Skin of body (tissue), 2 donors: Measurements from ENCODE around the gene HIGD1C. TPM values are rescaled to one million over a fixed set of nuclear protein-coding genes. Genes with fewer than 3 reads are reported as not detected.

Source experiments
- DNase-seq: peaks from one replicate; lab custom pipeline; 2025; lab: John Stamatoyannopoulos, UW
- total RNA-seq: library from RNA; depleted of rRNA; stranded (reverse); fragments of >200 nt; gene quantifications from one replicate; pipeline ENCODE4 v1.2.3, GENCODE V29; 2014

HIGD1C gene
- total RNA-seq, 1 donor from 2014 or later, result not detected

DNA sequence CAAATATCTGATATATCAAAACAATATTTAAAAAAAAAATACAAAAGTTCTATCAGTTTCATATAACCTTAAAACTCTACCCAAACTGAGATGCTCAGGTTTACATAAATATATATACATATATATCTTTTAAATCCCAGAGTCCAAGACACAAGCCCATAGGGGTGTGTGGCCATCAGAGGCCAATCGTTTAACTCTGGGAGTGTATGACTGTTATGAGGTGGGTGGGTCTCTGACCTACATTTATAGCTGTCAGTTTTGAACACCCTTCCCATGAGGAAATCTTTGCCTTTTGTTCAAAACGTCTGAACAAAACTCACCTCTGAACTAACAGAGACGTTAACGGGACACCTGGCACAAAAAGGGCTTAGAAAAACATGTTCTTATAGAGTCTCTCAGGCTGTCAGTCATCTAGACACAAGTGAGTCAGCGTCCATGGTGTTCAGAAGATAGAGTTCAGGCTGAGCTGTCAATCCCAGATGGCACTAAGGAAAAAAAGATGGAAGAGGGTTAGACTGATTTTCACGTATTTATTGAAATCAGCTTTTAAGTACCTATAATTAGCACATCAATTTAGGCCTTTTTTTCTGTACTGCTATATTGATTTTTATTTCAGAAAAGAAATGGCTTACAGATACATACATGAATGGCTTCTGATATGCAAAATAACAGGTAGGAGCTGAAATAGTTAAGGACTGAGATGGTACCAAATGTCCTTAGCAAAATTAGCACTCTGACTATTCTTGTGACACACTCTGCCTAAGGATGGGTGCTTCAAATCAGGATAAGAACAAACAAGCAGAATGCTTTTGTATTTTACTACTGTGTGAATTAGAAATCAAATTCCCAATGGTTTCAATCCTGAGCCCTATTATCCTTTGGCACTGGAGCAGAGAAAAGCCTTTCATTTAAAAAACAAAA is 29.2 kb downstream of the HIGD1C start:
- no peak for DNase-seq

DNA sequence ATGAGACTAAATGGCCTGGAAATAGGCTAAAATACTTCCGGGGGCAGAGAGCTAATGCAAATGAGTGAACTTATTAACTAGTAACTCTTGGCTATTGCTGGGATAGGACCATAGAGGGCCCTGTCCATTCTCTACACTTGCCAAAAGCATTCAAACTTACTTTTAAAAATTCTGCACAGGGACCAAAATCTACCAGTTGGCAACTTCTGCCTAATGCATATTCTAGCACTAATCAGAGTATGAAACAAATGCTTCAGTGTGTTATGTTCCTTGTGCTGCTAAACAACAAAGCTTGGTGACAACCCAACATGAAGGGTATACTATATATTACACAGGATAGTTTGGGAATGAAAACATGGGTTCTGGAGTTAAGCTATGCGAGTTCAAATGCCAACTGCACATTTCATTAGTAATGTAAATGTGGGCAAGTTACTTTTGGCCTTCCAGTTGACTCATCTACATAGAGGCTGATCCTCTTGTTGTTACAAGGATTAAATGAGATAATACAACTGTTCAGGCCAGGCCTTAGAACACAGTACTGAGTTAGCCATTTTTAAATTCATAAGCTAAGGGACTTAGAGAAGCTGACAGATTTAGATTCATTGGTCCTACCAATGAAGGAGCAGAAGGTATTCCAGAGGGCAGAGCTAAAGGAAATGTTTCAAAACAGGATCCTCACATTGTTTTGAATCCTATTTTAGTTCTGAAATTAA is 32.4 kb downstream of the HIGD1C start:
- DNase-seq, result no peak

DNA sequence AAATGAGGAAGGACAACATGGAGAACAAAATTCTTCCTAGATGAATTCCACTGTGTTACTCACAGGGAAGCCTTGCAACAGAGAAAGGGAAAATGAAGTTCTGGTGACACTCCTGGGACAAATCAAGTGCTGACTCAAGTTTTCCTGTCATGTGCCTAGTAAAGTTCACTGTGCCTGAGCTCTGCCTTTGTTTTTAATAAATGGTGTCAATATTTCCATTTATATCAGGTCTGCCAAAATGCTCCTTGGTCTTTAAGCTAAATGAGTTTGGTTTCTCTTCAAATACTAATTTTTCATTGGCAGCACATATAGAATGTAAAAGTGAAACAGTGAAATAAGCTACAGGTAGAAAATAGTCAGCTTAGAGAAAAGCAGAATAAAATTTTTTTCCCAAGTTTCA is 33.0 kb downstream of the HIGD1C start:
- DNase-seq, result peak; percentile 79

DNA sequence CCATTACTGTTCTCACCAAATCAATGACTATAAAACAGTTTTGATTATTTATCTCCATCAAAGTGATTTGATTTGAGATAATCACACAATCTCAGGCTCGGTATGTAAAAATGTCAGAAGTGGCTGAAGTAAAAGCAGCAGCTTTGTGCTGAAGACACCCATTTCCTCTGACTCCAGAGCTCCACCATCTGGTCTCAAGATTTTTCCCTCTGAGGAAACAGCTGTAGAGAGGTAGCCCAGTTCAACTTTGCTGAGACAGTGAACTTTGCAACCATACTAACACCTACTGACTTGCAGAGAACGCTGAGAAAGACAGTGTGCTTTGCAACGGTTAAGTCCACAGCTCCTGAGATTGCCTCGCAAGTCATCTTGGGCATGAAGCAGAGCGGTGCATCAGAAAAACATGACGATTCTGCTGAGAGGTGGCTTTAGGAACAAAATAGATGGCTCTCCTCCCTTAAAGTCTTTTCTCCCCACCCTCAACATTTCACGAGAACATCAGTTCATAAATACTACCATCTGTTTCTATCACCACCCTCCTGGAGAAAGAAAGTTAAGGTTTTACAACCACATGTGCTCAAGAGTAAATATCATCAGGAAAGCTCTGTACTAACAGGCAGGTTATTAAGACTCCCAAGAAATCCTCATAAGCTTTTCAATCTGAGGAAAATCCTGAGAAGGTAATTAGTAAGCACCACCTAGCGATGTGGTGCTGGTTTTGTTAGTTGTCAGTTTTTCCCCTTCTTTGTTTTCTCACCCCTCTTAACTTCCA is 34.8 kb downstream of the HIGD1C start:
- DNase-seq, result peak; percentile 65

DNA sequence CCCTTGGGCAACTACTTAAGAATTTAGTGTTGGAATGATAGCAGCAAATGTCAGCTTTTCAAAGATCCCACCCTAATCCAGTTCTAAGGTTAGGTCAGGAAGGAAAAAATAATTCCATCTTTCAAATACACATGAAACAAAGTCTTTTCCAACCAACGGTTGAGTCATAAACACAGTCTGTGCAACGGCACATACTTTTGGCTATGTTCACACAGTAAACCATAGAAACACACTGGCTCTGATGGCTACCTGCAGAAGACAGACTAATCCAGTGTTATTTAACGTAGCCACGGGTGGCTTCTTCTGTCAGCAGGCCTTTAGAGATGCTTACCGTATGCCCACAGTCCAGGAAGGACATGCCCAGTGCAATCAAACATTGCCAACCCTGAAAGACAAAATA is 35.7 kb downstream of the HIGD1C start:
- no peak for DNase-seq

DNA sequence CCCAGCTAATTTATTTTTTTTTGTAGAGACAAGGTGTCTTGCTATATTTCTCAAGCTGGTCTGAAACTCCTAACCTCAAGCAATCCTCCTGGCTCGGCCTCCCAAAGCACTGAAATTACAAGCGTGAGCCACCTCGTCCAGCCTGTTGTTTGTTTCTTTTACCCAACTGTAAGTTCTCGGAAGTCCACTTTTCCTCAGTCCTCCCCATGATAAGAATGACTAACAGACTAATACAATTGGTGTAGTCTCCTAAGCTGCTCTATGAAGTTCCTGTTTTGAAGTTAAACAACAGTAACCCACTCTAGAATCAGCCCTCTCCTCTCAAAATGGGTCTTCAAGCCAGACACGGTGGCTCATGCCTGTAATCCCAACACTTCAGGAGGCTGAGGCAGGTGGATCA is 36.5 kb downstream of the HIGD1C start:
- no peak for DNase-seq

DNA sequence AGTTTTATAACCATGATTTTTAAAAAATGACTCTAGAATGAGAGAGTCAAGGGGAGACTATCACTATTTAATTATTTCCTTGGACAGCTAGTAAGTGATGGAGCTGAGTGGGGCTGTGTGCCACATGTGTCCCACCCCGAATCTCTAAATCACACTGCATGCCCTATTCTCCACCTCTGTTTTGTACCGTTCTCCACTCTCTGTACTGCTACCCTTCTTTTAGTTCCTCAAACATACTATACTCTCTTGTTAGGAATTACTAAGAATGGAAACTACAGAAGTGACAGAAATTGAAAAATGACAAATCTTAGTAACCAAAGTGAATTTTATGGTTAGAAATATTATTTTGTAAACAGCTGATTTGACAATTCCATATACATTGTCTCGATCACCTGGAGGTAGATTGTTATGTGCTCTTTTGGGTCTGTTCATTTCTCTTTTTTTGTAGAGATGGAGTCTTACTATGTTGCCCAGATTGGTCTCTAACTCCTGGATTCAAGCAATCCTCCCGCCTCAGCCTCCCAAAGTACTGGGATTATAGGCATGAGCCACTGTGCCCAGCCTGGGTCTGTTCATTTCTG is 37.9 kb downstream of the HIGD1C start:
- no peak for DNase-seq

DNA sequence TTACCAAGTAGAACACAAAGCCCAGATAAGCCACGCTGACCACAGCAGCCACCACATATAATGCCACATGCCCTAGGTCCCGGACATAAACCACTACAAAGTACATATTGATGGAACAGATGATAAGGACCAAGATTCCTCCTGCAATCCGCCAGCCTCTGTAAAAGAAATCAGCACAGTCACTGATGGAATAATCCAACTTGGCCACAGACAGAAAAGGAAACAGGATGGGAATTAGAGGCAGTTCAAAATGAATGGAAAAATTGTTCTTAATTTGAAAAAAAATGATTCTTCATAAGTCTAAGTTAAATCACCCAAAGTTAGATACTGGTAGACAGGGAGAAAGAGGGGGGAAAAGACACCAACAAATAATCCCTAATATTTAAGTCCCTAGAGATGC is 38.4 kb downstream of the HIGD1C start:
- DNase-seq, result no peak

DNA sequence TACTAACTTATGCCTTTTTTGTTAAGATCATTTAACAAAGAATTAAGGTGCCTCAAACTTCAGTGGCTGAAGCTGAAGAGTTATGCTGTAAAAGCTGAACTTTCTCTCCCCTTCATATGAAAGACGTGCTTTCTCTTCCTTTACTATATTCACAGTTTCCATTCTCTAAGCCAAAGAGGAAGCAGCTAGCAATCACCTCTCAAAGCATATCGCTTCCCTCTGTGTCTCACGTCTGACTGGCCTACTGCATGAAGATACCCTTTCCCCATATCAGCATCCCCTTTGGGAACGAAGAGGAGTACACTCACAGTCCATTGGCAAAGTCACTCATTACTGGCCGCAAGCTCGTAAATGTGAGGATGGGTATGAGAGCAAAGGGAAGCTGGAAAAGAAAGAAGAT is 38.9 kb downstream of the HIGD1C start:
- no peak for DNase-seq

DNA sequence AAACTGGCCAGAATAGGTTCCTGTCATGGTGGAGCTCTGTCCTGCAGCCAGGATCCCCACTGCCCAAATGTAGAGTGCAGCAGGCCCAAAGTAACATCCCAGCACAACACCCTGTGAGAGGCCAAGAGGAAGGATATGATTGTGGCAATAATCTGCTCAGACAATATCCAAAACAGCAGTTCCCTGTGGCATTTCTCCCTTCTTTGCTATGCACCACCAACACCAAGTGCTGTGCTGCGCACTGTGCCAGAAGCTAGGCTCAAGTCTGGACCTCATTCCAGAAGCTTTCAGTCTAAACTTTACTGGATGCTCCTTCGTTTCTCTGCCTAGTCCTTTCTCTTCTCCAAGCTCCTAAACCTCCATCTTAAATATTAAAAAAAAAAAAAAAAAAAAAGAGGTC is 40.5 kb downstream of the HIGD1C start:
- no peak for DNase-seq

DNA sequence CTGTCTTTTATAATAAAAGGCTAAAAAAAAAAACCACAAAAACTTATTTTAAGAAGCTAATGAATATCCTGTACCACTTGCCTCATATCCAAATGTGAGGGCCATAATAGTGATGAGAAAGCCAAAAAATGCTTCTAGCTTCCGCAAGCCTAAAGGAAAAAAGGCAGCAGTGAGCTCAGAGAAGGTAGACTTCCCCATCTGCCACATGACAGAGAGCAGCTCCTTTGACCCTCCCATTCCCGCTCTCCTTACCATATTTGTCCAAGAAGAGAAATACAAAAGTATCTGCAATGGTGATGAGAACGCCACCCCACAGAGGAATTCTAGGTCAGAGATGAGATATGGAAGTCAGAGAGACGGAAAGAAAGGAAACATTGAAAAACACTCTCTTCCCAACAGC is 46.7 kb downstream of the HIGD1C start:
- DNase-seq, result no peak

DNA sequence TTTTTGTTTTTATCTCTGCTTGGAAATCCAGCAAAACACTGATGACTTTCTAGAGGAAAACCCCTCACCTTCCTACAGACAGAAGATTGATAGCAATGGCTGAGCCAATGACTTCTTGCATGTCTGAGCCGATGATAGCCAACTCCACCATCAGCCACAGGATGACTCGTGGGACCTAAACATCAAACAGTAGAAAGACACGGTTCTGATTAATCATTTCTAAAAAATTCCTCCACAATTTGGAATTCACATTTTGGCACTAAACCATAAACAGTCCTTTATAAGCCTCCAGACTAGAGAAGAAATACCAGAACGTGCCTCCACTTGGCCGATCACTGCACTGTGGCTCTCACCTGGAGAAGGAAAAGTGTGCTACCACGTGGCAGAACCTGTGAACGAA is 47.9 kb downstream of the HIGD1C start:
- DNase-seq, result no peak

DNA sequence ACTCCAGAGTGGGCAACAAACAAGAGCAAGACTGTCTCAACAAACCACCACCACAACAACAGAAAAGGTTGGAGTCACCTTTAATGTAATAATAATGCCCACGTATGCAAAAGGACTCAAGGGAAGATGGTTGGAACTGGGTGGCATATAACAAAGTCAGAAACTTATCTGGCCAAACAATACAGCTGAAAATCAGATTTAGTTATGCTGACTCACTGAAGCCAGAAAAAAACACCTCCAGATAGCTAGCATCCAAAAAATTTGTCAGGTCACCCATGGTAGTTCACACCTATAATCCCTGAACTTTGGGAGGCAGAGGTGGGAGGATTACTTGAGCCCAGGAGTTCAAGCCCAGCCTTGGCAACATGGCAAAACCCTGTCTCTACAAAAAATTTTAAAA is 49.5 kb downstream of the HIGD1C start:
- DNase-seq, result no peak

DNA sequence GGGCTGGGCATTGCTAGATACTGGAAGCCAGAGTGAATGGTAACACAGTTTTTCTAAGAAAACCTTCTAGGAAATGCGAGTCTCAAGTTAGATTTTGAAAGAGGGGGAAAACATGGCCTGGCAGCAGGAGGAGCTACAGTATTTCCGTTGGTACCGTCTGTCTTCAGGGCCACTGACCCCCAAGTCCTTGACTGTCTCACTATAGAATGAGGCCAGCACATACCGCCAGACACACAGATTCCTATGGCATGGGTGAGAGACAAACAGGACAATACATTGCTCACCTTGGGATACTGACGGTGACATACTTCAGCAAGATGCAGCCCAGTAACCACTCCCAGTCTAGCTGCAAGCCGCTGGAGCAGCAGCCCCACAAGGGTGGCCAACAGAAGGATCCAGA is 52.2 kb downstream of the HIGD1C start:
- DNase-seq, result no peak

DNA sequence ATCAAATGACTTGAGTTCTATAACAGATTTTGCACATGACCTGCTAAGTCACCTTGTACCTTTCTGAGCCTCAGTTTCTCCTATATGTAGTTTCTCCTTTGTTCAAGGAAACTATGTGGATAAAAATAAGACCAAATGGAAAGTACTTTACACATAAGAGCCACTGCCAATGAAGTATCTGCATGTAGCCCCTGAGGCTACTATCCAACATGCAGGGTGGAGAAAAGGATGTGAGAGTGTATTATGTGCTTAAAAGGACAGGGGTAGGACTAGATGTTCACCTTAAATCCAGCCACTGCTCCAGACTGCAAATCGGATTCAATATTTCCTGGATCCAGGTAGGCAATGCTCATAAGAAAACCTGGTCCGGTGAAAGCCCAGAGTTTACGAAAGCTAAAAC is 52.7 kb downstream of the HIGD1C start:
- no peak for DNase-seq

DNA sequence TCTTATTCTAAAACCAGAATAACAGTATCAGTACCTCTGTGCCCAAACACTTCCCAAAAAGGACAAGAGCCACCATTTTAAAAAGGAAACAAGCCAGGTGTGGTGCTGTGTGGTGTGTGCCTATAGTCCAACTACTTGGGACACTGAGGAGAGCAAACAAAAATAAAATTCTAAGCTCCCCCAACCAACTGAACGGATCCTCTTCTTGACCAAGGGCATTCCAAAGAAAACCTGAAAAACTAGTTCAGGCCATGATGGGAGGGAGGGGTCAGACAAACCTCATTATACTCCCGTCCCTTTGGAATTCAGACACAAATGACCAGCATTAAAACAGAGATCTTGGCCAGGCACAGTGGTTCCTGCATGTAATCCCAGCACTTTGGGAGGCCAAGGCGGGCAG is 53.3 kb downstream of the HIGD1C start:
- no peak for DNase-seq

DNA sequence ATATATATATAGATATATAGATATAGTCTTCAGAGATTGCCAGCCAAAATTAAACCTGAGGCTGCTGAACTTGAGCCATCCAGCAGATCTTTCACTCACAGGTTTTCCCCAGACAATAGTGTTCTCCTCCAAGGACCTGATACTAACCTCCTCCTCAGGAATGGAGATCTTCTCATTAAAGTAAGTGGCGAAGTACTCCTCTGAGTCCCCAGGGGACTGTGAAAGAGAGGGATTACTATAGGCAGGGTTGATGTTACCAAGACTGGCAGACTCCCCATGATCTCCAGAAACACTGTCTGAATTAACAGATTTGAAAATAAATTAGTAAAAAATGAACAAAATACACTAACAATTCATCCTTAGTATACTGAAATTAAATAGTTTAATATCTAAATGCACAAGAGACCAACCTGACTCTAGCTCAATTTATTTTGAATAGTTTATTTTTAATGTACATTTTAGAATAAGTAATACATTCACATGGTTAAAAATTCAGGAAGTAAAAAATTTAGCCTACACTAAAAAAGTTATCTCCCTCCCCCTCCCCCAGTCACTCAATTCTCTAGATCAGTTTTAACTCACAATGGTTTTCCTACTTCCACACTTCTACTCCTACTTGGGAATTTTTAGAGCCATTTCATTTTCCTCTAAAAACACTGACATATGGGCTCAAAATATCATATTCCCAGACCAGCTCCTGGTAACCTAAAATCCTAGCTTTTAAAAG is 56.1 kb downstream of the HIGD1C start:
- DNase-seq, result no peak

DNA sequence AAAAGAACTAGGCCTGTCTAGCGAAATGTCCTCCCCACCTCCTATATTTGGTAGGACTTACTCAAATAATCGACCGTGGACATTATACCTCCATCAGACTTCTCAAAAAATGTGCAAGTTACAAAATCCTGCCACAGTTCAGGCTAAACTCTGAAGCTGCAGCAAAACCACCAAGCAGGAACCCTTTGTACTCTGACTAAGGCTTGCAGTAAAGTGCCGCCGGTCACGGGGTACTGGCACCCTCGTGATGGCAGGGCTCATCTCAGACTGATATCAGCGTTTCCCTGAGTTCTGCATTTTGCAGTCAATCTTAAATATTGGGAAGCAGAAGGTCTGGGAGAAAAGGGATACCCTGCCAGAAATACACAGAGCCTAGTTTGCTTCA is 56.7 kb downstream of the HIGD1C start:
- DNase-seq, result no peak

DNA sequence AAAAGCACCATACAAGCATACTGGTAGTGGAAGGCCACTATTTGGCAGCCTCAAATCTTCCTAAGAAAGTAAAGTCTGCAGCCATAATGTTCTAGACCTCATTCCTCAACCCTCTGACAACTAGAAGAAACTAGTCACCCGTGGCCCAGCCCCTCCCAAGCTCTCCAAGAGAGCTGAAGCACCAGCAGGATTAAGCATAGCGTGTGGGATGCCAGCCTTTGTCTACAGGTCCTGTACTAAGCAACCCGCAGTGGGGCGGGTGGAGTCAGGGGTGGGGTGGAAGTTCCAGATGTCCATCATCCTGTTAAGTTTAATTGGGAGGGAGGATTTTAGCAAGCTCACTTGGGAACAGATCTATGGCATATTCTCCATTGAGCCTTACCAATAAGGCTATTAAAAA is 59.6 kb downstream of the HIGD1C start:
- DNase-seq, result no peak

DNA sequence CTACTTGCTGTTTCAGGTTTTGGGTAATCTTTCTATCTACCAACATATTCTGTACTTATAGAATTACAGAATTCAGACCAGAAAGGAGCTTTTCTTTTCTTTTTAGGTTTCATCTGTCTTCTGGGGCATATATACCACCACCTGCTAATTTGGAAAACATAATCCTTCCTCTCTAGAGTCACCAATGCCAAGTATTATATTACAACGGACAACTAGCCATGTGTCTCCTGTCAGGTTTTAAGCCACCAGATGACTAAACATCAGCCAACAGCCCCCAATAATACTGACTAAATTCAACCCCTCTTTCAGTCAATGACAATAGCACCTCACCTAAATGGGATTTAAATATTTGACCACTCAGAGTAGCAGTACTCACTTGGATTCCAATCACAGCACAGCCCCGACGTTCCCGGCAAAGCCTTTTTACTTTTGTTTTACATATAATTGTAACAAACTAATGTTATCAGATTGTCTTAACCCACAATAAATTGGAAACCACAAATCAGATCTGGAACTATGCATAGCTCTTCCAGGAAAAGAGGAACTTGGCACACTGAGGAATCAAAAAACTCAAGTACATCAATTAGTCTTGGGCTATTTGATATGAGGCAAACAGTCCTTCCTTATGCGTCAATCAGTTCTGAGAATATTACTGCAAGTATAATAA is 60.4 kb downstream of the HIGD1C start:
- no peak for DNase-seq

DNA sequence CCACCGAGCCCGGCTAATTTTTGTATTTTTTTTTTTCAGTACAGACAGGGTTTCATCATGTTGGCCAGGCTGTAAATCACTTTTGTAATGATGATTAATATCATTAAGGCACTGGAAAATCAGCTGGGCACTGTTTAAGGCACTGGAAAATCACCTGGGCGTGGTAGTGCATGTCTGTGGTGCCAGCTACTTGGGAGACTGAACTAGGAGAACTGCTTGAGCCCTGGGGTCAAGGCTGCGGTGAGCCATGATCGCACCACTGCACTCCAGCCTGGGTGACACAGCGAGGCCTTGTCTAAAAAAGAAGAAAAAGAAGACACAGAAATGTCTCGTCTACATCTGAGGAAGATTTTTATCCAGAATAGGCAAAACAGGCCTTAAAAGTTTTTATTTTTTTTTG is 61.1 kb downstream of the HIGD1C start:
- DNase-seq, result no peak
